SK-N-SH (cell line): ENCODE measurements around the gene TRDMT1. TPM values are rescaled to one million over a fixed set of nuclear protein-coding genes. Genes with fewer than 3 reads are reported as not detected.

ENCODE experiments used
- CTCF ChIA-PET: fragments of 300-600, 350-600 bp; formaldehyde crosslinking; extraction: SDS; loops from one replicate; lab custom pipeline; 2021; lab: Yijun Ruan, JAX
- POLR2A ChIA-PET: fragments of 350-600 bp; sonication (Branson Sonifier 250); formaldehyde crosslinking; extraction: SDS; loops from one replicate; lab custom pipeline; 2020; ENCODE audit warnings: antibody characterized with exemption, inconsistent platforms; lab: Yijun Ruan, JAX
- DNase-seq: peaks from one replicate; pipeline ENCODE4 v3.0.0; 2012
- H2AFZ ChIP-seq: fragments of 200-600 bp; sonication (generic); 2 replicates; pipeline ENCODE4 v1.8.1; 2016; ENCODE audit warnings: antibody characterized with exemption, mild to moderate bottlenecking, low read depth
- H3F3A ChIP-seq: fragments of 200-600 bp; sonication (generic); replicated peaks from 2 replicates; pipeline ENCODE3; 2016; ENCODE audit warnings: antibody characterized with exemption, mild to moderate bottlenecking; ENCODE audit not compliant: insufficient read depth
- H3K27ac ChIP-seq, 2 experiments: fragments of 200-500 bp in 1 of 2; fragments of 200-600 bp in 1 of 2; sonication (Bioruptor generic) in 1 of 2; sonication (generic), shearing (Covaris generic) in 1 of 2; 2 replicates each; pipeline versions ENCODE4 v1.5.1 to v1.6.1; 2014 to 2016; ENCODE audit warnings: low read depth in 2 of 2, inconsistent platforms in 1 of 2, low read length in 1 of 2, mild to moderate bottlenecking in 1 of 2, mixed read lengths in 1 of 2
- H3K27me3 ChIP-seq: fragments of 200-600 bp; sonication (generic), shearing (Covaris generic); 2 replicates; pipeline ENCODE4 v1.6.1; 2016; ENCODE audit warnings: mixed run types; ENCODE audit not compliant: insufficient read depth
- H3K36me3 ChIP-seq, 2 experiments: fragments of 200-500 bp in 1 of 2; fragments of 200-600 bp in 1 of 2; sonication (Bioruptor generic) in 1 of 2; sonication (generic) in 1 of 2; replicated peaks in 1 of 2; 2 replicates each; pipeline versions ENCODE3 to v1.5.1; 2014 to 2016; ENCODE audit warnings: low read length in 1 of 2, mild to moderate bottlenecking in 1 of 2; ENCODE audit not compliant: insufficient read depth in 2 of 2, control insufficient read depth in 1 of 2
- H3K4me1 ChIP-seq, 2 experiments: fragments of 200-500 bp in 1 of 2; fragments of 200-600 bp in 1 of 2; sonication (Bioruptor generic) in 1 of 2; sonication (generic), shearing (Covaris generic) in 1 of 2; 2 replicates each; pipeline versions ENCODE4 v1.5.1 to v1.6.1; 2014 to 2016; ENCODE audit warnings: low read depth in 1 of 2, low read length in 1 of 2, mixed run types in 1 of 2; ENCODE audit not compliant: insufficient read depth in 2 of 2, control insufficient read depth in 1 of 2
- H3K4me2 ChIP-seq: fragments of 200-600 bp; sonication (generic), shearing (Covaris generic); 2 replicates; pipeline ENCODE4 v1.6.1; 2017; ENCODE audit warnings: mixed run types
- H3K4me3 ChIP-seq, 2 experiments: fragments of 200-500 bp in 1 of 2; fragments of 200-600 bp in 1 of 2; sonication (Bioruptor generic) in 1 of 2; sonication (generic), shearing (Covaris generic) in 1 of 2; 2 replicates each; pipeline versions ENCODE4 v1.5.1 to v1.8.1; 2014 to 2016; ENCODE audit warnings: low read depth in 2 of 2, inconsistent platforms in 1 of 2, low read length in 1 of 2, mild to moderate bottlenecking in 1 of 2, mixed read lengths in 1 of 2, moderate library complexity in 1 of 2
- H3K79me2 ChIP-seq: fragments of 200-600 bp; sonication (generic); 2 replicates; pipeline ENCODE4 v1.8.1; 2017; ENCODE audit warnings: mild to moderate bottlenecking; ENCODE audit not compliant: insufficient read depth
- H3K9ac ChIP-seq: fragments of 200-600 bp; sonication (generic); 2 replicates; pipeline ENCODE4 v1.6.1; 2017; ENCODE audit warnings: mixed run types
- H3K9me2 ChIP-seq: fragments of 200-600 bp; sonication (generic); 2 replicates; pipeline ENCODE4 v1.6.1; 2017; ENCODE audit warnings: mixed run types
- H3K9me3 ChIP-seq: fragments of 200-600 bp; sonication (generic); 2 replicates; pipeline ENCODE4 v1.6.1; 2017; ENCODE audit warnings: mixed run types, mild to moderate bottlenecking, moderate library complexity
- H4K20me1 ChIP-seq: fragments of 200-600 bp; sonication (generic); 2 replicates; pipeline ENCODE4 v1.6.1; 2017; ENCODE audit warnings: mild to moderate bottlenecking, mixed run types; ENCODE audit not compliant: insufficient read depth
- CHD2 ChIP-seq: fragments of 150-350 bp; IDR thresholded peaks from 2 replicates; pipeline ENCODE4 v1.6.1; 2018; ENCODE audit warnings: low read length; ENCODE audit not compliant: partially characterized antibody
- EP300 ChIP-seq, 2 experiments: IDR thresholded peaks; 2 replicates each; pipeline versions ENCODE4 v1.4.0 to v1.6.1; 2012; ENCODE audit warnings: borderline replicate concordance in 1 of 2, low read depth in 1 of 2, low read length in 1 of 2
- EZH2phosphoT487 ChIP-seq: fragments of 200-600 bp; sonication (generic); IDR thresholded peaks from 2 replicates; pipeline ENCODE4 v1.6.1; 2017; ENCODE audit warnings: low read depth, mixed run types, mild to moderate bottlenecking, antibody characterized with exemption, moderate library complexity, borderline replicate concordance
- GABPA ChIP-seq: IDR thresholded peaks from 2 replicates; pipeline ENCODE4 v1.4.0; 2012; ENCODE audit warnings: low read depth, mild to moderate bottlenecking
- GATA2 ChIP-seq: sonication (generic); formaldehyde crosslinking; IDR thresholded peaks from 2 replicates; pipeline ENCODE4 v1.5.0; 2020; ENCODE audit warnings: mild to moderate bottlenecking, missing genetic modification reagents
- IRF3 ChIP-seq: fragments of 150-350 bp; IDR thresholded peaks from 2 replicates; pipeline ENCODE4 v1.6.1; 2016; ENCODE audit warnings: mild to moderate bottlenecking, low read depth, low read length
- JUND ChIP-seq: IDR thresholded peaks from 2 replicates; pipeline ENCODE4 v1.4.0; 2012
- NRF1 ChIP-seq: IDR thresholded peaks from 2 replicates; pipeline ENCODE4 v1.6.1; 2012; ENCODE audit warnings: low read depth, mild to moderate bottlenecking, low read length
- POLR2AphosphoS5 ChIP-seq: IDR thresholded peaks from 2 replicates; pipeline ENCODE4 v1.6.1; 2012; ENCODE audit warnings: low read depth, low read length
- RCOR1 ChIP-seq: fragments of 150-350 bp; IDR thresholded peaks from 2 replicates; pipeline ENCODE4 v1.6.1; 2017; ENCODE audit warnings: antibody characterized with exemption, low read length
- REST ChIP-seq: IDR thresholded peaks from 2 replicates; pipeline ENCODE4 v1.6.1; 2012; ENCODE audit warnings: mild to moderate bottlenecking, low read depth, low read length, moderate library complexity
- RXRA ChIP-seq: IDR thresholded peaks from 2 replicates; pipeline ENCODE4 v1.4.0; 2012; ENCODE audit warnings: low read depth, mild to moderate bottlenecking, borderline replicate concordance
- SMC3 ChIP-seq: IDR thresholded peaks from 2 replicates; pipeline ENCODE4 v1.6.1; 2012; ENCODE audit warnings: low read depth, low read length, improper control_type of control experiment
- TAF1 ChIP-seq: IDR thresholded peaks from 2 replicates; pipeline ENCODE4 v1.6.1; 2012; ENCODE audit warnings: low read depth, mild to moderate bottlenecking, low read length, moderate library complexity, borderline replicate concordance
- TCF12 ChIP-seq: IDR thresholded peaks from 2 replicates; pipeline ENCODE4 v1.4.0; 2012
- WGBS: methylation state at CpG from one replicate; pipeline ENCODE4 v1.1.6; 2017; ENCODE audit warnings: low lambda C conversion rate; 5-methylcytosine and 5-hydroxymethylcytosine counted together
- polyA plus RNA-seq, 3 experiments: library from polyadenylated mRNA; depleted of rRNA; stranded (reverse); fragments of >200 nt; gene quantifications; 2 replicates each; pipeline ENCODE4 v1.2.3, GENCODE V29; 2012
- TF ChIP-seq, protein P1 (sequence below): fragments of 200-600 bp; sonication (generic); IDR thresholded peaks from 2 replicates; pipeline ENCODE4 v1.6.1; 2017; ENCODE audit warnings: antibody characterized with exemption, mild to moderate bottlenecking, moderate library complexity
- TF ChIP-seq, protein P2 (sequence below): IDR thresholded peaks from 2 replicates; pipeline ENCODE4 v1.4.0; 2012; ENCODE audit warnings: low read depth, borderline replicate concordance

TRDMT1 gene
- polyA plus RNA-seq, 1 of the 3 experiments (the other 2 are of a cell fraction), result 3.1 TPM

DNA sequence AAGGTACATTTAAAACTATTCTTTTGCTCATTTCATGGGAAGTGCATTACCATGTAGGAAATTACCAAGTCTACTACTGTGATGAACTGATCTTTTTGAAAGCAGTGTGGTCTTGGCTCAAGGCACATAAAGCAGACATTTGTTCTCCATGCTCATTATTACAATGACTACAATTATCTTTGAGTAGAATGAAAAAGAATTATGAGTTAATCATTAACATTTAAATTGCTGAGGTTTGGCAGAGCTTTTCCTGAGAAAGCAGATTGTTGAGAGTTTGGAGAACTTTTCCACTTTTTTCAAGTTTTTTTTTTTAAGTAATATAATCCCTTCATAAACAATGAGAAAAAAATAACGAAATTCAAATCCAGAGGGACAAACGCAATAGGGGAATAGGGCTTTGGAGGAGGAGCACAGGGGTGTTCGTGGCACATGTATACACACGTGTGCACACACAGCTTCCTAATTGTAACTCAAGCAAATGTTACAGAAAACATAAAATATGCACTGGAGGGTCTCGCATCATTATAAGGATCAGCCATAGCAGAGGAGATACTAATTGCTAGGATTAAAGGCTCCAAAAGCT, 62.9 kb downstream of the TRDMT1 start:
- Histone ChIP-seq H3K4me1 (no peaks in the 10 kb centered on the region; a peak in 2 of 4 replicates), H3K9ac (no peak overlapping the region), H3K4me3 (no peak overlapping the region), H3K27ac (no peak overlapping the region), H3K79me2 (no peaks in the 10 kb centered on the region), H3K36me3 (no peaks in the 10 kb centered on the region)
- TF ChIP-seq SMC3 (no peak), IRF3 (no peak), EZH2phosphoT487 (no peak), CHD2 (no peak), RXRA (no peak), GABPA (no peak), TCF12 (no peak), POLR2AphosphoS5 (no peak), NRF1 (no peak), GATA2 (CRISPR knock-in tag) (no peak), EP300 (IDR thresholded peaks at IDR 0.05; ENCODE audit: borderline replicate concordance in 1 of 2, low read depth in 1 of 2, low read length in 1 of 2) (no peak), REST (no peak), JUND (no peak), RCOR1 (no peak), TAF1 (no peak)
- TF ChIP-seq, protein P1, sequence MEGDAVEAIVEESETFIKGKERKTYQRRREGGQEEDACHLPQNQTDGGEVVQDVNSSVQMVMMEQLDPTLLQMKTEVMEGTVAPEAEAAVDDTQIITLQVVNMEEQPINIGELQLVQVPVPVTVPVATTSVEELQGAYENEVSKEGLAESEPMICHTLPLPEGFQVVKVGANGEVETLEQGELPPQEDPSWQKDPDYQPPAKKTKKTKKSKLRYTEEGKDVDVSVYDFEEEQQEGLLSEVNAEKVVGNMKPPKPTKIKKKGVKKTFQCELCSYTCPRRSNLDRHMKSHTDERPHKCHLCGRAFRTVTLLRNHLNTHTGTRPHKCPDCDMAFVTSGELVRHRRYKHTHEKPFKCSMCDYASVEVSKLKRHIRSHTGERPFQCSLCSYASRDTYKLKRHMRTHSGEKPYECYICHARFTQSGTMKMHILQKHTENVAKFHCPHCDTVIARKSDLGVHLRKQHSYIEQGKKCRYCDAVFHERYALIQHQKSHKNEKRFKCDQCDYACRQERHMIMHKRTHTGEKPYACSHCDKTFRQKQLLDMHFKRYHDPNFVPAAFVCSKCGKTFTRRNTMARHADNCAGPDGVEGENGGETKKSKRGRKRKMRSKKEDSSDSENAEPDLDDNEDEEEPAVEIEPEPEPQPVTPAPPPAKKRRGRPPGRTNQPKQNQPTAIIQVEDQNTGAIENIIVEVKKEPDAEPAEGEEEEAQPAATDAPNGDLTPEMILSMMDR, result no peak
- TF ChIP-seq, protein P2, sequence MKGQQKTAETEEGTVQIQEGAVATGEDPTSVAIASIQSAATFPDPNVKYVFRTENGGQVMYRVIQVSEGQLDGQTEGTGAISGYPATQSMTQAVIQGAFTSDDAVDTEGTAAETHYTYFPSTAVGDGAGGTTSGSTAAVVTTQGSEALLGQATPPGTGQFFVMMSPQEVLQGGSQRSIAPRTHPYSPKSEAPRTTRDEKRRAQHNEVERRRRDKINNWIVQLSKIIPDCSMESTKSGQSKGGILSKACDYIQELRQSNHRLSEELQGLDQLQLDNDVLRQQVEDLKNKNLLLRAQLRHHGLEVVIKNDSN, result no peak
- TF ChIP-seq, all 33 proteins: peak for 0
- H3K9me2 ChIP-seq, result no peaks in the 10 kb centered on the region
- no peaks in the 10 kb centered on the region for H3K9me3 ChIP-seq
- POLR2A ChIA-PET, result no interaction called here
- CTCF ChIA-PET, result no interaction called here
- no peaks in the 10 kb centered on the region for H4K20me1 ChIP-seq
- H3K27me3 ChIP-seq, result no peaks in the 10 kb centered on the region
- H3K4me2 ChIP-seq, result no peak overlapping the region
- peaks cover 7% of the 10 kb centered on the region for H3F3A ChIP-seq
- no peak overlapping the region for H2AFZ ChIP-seq
- DNase-seq, result no peak
- WGBS, result 82% methylated on average over 5 of the region's 5 CpGs
